Epithelial cell of prostate (primary cell): ENCODE measurements around the gene CDK5RAP2.

Experiments used
- DNase-seq: peaks from one replicate; pipeline ENCODE4 v3.0.0-alpha.2; 2011; ENCODE audit warnings: low read depth, low spot score
- H3K27ac ChIP-seq: fragments of 450-650 bp; 2 replicates; pipeline ENCODE4 v1.5.1; 2017; ENCODE audit warnings: mild to moderate bottlenecking

CDK5RAP2 gene

DNA sequence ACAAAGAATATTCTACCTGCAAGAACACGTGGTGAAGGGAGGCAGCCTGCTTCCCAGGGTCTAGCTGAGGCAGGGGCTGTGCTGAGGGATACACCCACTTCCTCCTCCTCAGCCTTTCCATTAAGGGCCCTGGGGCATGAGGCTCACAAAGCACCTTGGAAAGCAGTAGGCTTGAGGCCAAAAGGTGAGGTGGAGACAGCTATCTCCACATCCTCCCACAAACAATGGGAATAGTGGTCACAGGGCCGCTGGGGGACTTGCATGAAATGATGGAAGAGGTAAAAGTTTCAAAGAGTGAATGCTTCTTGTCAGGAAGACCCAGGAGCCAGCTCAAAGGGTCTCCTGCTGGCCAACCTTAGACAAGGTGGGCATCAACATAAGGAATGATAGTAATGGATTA is 207.9 kb downstream of the CDK5RAP2 start:
- no peak for DNase-seq
- no peak overlapping the region for H3K27ac ChIP-seq

DNA sequence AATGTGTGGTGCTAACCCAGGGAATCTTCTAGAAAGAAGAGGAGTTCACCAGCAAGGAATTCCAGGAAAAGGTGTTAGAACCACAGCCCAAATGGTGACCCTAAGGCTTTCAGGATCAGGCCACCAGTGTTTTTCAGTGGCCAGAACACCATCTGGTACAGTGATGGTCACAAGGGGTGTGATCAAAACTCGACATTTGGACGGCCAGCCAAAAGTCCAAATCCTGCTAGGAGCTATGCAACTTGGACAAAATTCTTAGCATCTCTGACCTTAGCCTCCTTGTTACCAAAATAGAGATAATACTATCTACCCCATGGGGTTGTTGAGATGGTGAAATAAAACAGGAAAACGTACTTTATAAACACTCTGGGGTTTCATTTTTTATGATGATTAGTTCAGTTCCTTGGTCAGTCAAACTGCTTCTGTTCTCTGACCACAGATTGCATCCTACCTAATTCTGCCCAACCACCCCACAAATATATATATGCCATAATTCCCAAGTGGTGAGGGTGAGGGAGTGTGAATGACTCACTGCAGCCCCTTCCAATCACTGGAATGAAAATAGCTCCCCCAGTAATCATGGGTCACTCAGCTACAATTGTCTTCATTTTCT is 210.3 kb downstream of the CDK5RAP2 start:
- DNase-seq = no peak
- no peak overlapping the region for H3K27ac ChIP-seq

DNA sequence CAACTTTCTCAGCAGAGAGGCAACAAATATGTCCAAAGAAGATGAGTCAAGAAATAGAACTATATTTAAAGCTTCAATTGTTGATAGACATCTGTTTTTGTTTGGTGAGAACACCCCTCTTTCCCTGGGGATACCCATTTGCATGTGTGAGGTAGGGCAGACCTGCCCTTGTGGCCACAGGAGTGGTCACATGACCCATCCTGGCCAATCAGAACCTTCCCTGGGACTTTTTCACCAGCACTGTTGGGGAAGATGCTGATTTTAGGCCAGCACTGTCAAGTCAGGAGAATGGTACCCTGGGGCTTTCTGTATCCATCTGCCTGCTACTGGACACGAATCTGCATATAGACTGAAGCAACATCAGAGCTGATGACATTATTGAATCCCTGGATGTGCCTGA is 211.2 kb downstream of the CDK5RAP2 start:
- DNase-seq = no peak

DNA sequence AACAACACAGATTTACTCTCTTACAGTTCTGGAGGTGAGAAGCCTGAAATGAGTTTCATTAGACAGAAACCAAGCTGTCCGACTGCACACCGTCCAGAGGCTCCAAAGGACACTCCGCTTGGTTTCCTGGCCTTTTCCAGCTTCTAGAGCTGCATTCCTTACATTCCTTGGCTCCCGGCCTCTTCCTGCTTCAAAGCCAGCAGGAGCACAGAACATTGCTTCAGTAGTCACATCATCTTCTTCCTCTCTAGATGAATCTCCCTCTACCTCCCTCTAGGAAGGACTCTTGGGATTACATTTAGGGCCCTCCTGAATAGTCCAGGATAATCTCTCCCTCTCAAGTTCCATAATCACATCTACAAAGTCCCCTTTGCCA is 213.3 kb downstream of the CDK5RAP2 start:
- no peak overlapping the region for H3K27ac ChIP-seq
- DNase-seq = no peak

More for the DNA sequence above, 211.2 kb downstream of the CDK5RAP2 start:
- no peak overlapping the region for H3K27ac ChIP-seq

DNA sequence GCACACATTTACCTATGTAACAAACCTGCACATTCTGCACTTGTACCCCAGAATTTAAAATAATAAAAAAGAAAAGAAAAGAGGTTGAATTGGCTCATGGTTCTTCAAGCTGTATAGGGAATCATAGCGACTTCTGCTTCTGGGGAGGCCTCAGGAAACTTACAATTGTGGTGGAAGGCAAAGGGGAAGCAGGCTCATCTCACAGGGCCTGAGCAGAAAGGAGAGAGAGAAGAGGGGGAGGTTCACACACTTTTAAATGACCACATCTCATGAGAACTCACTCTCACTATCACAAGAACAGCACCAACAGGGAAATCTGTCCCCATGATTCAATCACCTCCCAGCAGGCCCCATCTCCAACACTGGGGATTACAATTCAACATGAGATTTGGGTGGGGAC is 214.6 kb downstream of the CDK5RAP2 start:
- no peak for DNase-seq
- H3K27ac ChIP-seq = no peak overlapping the region

DNA sequence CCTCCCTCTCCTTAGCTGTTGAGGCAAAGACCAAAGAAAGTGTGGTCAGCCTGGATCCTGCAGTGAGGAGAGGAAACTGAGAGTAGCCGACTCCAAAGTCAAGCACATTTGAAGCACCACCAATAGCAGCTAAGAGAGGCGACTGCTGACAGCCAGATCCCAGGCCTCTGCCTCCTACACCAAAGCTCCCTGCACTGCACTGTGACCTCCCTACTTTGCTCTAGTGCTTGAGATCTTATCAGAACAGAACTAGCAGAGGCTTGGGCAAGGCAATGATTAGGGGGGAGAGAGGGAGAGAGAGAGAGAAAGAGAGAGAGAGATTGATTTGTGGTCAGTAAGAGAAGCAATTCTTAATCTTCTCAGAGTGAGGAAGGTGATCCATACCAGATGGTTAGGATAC is 216.3 kb downstream of the CDK5RAP2 start:
- H3K27ac ChIP-seq = no peak overlapping the region
- DNase-seq = no peak

DNA sequence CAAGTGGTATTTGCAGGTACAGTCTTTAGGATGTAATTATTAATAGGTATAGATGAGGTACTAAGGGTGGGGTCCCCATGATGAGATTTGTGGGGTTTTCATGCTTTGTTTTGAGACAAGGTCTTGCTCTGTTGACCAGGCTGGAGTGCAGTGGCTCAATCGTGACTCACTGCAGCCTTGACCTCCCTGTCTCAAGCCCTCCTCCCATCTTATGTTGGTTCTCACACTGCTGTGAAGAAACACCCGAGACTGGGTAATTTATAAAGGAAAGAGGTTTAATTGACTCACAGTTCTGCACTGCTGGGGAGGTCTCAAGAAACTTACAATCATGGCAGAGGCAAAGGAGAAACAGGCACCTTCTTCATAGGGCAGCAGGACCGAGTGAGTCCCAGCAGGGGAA is 217.5 kb downstream of the CDK5RAP2 start:
- DNase-seq = no peak
- no peak overlapping the region for H3K27ac ChIP-seq

DNA sequence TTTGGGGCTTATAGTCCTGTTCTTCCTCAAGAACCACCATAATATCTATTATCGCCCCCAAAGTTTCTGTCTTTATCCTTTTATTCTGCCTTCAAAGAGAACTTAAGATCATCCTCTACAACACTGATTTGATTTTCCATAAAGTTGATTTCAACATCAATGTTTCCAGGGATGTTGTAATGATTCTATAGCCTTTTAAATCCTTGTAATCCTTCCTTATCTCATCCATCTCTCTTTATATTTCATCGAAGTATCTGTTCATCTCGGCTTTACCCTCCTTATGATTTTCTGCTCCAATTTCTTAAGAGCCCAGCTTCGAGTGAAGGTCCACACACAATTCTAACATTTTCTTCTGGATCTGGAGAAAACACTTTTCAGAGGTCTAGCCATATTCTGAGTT is 218.4 kb downstream of the CDK5RAP2 start:
- DNase-seq = no peak
- H3K27ac ChIP-seq = no peak overlapping the region

DNA sequence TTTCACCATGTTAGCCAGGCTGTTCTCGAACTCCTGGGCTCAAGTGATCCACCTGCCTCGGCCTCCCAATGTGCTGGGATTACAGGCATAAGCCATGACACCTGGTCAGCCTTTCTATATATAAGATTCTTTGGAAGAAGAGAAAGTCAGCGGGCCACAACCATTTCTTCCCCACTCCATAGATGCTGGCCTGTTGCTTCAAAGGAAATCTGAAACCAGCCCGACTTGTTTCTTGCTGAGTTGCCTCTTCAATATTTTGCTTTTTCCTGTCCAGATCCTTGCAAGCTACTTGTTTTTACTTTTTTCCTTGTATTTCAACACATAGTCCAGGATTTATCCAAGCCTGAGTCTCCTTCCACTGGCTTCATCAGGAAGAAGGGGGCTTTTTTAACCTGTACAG is 219.5 kb downstream of the CDK5RAP2 start:
- DNase-seq = no peak
- no peak overlapping the region for H3K27ac ChIP-seq

DNA sequence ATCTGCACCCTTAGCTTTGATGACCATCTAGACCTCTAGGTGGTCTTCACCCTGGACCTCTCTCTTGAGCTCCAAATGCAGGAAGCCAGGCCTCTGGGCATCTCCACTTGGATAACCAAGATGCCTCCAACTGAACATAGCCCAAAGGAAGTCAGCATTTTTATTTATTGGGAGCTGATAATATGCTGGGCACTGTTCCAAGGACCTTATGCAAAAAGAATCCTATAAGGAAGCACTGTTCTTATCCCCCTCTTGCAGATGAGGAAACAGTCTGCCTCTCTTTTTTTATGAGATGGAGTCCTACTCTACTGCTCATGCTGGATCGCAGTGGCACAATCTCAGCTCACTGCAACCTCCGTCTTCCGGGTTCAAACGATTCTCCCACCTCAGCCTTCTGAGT is 219.9 kb downstream of the CDK5RAP2 start:
- no peak for DNase-seq
- no peak overlapping the region for H3K27ac ChIP-seq

DNA sequence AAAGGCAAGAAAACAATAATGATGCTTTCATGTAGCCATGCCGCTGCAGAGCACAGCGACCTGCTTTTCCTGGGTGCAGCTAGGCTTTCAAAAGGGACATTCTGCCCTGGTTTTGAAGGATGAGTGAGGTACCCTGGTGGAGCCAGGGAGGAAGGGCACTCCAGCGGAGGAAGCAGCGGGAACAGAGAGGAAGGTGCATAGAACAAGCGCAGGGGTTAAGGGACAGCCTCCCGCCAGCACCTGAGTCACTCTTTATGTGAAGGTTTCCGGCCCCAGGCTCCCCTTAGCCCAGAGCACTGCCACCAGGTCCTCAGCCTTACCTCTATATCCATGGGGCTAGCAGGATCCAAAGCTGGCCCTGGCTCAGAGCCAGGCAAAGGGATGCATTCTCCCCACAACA is 221.1 kb downstream of the CDK5RAP2 start:
- DNase-seq = no peak
- no peak overlapping the region for H3K27ac ChIP-seq

DNA sequence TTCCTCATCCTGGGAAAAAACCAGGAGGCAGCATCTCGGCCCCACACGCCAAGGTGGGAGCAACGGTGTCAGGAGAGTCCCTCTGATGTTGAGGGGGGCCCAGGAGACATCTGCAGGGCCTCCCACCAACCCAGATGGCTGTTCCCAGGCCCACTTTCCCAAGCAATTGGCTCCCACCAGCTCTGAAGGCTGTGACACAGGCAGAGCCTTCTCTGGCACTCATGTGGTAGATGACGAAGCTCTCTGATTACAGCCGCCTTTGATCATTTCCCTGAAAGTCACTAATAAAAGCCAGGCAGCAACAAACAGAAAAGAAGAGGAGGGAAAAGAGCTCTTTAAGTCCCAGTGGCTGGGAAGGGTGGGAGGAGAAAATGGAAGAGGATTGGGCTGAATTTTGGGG is 226.5 kb downstream of the CDK5RAP2 start:
- DNase-seq = no peak
- no peak overlapping the region for H3K27ac ChIP-seq

DNA sequence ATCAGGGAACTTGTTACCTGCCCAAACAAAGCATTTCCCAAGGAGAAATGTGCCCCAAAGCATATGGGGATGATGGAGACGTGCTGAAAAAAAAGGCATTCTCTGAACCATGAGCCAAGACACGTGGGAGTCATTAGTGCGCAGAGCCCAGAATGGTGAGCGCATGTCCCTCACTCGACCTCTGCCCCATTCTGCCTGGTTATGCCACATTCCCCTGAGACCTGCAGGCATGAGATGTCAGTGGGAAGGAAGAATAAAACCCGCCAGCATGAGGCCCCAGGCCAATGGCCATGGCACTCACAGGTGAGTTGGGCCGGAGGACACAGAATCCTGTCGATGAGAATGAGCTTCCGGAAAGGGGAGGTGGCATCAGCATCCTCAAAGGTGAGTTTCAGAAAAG is 228.9 kb downstream of the CDK5RAP2 start:
- no peak overlapping the region for H3K27ac ChIP-seq
- DNase-seq = no peak

DNA sequence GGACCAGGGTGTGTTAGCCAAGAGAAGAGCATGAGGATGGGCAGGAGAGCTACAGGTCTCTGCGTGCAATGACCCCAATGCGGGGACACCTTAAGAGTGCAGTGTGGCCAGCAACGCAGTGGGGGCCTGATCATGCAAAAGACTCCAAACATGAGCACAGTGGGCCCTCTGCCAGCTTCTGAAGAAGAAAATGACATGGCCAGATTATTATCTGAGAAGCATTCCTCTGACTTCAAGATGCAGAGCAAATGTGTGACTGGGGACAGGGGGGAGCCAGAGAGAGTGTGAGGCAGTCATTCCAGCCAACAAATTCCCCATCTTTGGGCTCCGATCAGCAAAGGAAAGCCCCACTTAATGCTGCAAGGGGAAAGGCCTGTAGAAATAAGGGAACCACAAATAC is 229.4 kb downstream of the CDK5RAP2 start:
- H3K27ac ChIP-seq = no peak overlapping the region
- DNase-seq = no peak

DNA sequence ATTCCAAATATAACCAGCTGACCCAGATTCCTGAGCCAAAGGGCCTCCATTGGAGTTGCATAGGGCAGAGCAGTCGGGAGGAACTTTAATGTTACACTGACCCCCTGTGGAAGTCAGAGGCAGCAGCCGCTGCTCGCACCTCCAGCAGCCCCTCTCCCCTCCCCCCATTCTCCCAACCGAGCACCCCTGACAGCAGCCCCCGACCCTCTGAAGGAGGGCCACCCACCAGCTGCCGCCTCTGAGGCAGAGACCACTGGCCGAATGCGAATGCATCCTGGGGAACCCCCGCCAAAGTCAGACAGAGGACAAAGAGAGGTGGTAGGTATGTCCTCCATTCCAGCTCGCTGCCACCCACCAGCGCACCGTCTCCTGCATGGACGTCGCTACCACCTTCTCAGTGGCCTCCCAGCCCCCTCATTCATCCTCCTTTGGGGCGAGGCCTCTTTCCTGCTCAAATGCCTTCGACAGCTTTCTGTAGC is 231.0 kb downstream of the CDK5RAP2 start:
- H3K27ac ChIP-seq = no peak overlapping the region
- DNase-seq = no peak

DNA sequence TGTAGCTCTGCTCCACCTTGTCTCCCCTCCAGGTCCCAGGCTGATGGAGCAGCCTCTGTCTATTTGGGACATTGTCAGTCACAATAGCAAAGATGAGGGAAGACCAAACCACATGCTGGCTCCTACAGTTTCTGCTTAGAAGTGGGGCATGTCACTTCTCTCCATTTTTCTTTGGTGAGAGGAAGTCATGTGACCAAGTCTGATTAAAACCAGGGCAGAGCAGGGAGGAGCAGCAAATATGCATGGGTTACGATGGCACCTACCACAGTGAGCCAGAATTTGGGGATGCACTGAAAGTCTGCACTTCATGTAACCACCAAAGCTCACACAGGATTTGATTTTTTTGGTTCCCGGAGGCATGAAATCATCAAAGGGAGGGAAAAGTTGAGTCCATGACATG is 234.6 kb downstream of the CDK5RAP2 start:
- no peak for DNase-seq
- no peak overlapping the region for H3K27ac ChIP-seq

DNA sequence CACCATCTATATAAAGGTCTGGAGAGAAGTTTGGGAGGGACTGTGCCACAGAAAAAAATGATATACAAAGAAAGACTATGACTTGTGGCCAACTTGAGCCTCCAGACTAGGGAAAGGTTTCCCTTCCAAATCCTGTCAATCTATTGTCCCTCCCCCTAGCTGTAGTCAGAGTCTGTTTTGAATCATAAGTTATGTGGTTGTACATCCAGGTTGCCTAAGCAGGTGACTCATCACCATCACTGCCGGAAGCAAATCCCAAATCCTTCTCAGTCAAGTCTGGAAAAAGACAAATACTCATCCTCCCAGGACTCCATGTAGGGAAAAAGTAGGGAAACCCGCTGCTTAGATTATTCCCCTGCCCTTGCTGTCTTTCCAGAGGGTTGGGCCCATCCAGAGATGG is 235.7 kb downstream of the CDK5RAP2 start:
- peak overlapping the region; percentile 21 for H3K27ac ChIP-seq
- DNase-seq = peak; percentile 72

DNA sequence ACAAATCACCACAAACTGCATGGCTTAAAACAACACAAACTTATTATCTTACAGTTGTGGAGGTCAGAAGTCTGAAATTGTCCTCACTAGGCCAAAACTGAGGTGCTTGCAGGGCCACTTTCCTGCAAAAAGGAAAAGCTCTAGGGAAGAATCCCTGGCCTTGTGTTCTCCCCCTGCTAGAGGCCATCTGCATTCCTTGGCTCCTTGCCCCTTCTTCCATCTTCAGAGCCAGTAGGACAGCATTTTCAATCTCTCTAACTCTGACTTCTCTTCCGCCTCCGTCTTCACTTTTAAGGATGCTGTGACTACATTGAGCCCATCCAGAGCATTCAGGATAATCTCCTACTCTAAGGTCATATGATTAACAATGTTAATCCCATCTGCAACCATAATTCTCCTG is 236.6 kb downstream of the CDK5RAP2 start:
- H3K27ac ChIP-seq = no peak overlapping the region
- no peak for DNase-seq
